HG02973 (cell line): ENCODE results near the gene CNDP2.
"Not testable (repeated sequence)": the region's sequence is repeated elsewhere in the genome, so short reads cannot be mapped to it uniquely, and the experiment has no call there.

Experiments
- ATAC-seq: cut with Tn5 transposase; IDR thresholded peaks from one replicate; pipeline ENCODE4 v1.9.1; 2021; ENCODE audit warnings: moderate library complexity; ENCODE audit not compliant: unreplicated experiment

The CNDP2 gene

GRCh38 chr18:74565164-74565563 lies 69.0 kb downstream of the CNDP2 start:
- not testable (repeated sequence) for ATAC-seq

GRCh38 chr18:74565993-74566392 lies 69.8 kb downstream of the CNDP2 start:
- not testable (repeated sequence) for ATAC-seq

DNA sequence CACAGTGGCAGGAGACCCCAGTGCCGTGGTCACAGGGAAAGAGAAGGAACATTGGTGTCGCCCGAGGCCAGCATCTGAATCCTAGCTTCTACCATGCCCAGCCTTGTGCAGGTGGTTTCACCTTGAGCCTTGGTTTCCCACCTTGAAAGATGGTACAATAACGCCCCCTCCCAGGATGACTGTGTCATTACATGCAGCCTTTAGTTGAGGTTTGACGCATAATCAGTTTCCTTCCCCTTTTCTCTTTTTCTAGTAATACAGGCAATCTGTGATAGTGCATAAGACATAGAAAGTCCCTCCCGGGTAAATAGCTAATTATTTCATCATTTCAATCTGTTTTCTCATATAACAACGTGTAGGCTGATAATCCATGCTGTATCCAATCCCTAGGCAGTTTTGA lies 71.7 kb downstream of the CNDP2 start:
- no peak for ATAC-seq

DNA sequence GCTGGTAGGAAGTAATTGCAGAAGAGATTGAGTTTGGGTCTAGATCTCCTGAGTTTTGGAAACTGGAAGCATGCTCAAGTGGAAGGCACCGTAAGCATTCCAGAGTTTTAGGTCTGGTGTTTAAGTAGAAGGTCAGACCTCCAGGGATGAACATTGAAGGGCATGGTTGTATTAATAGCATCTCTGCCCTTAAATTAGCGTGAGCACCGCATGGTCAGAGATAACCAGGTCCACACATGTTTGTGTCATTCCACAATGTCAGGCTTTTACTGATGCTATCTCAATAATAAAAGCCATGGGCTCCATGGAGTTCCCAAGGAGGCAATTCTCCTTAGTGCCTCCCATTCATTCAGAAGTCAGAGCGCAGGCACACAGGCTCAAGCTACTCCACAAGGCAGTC lies 73.2 kb downstream of the CNDP2 start:
- ATAC-seq: no peak

- no peak for ATAC-seq
These were observed 74.1 kb downstream of the CNDP2 start for GRCh38 chr18:74570266-74570665.

GRCh38 chr18:74571895-74572680 lies 75.9 kb downstream of the CNDP2 start:
- ATAC-seq: no peak

- ATAC-seq: no peak
These were observed 76.9 kb downstream of the CNDP2 start for GRCh38 chr18:74573053-74573452.
